Stimulated activated CD8-positive, alpha-beta memory T cell treated with anti-CD3 and anti-CD28 coated beads, Interleukin-12 subunit alpha, Interleukin-12 subunit beta, amount 100 ng/mL, for 4 hours (primary cell): ENCODE data around the gene ZNRF1.

Source experiments
- DNase-seq: peaks from one replicate; pipeline ENCODE4 v3.0.0-alpha.2; 2020; ENCODE audit warnings: low read depth

Gene ZNRF1

GRCh38 chr16:75160386-75160785 is 161.6 kb downstream of the ZNRF1 start:
- DNase-seq = no peak
